Cardiac muscle cell (in vitro differentiated cells and primary cell): ENCODE measurements around the gene CKAP5. TPM values are rescaled to one million over a fixed set of nuclear protein-coding genes. Genes with fewer than 3 reads are reported as not detected.
A peak's percentile ranks its signal among the peaks of the same experiment; 100 is the strongest.

Experiments
- DNase-seq, 2 donors: peaks; one replicate each; pipeline versions ENCODE4 v3.0.0 to v3.0.0-alpha.2; 2010 to 2017; ENCODE audit warnings: low read depth in 1 of 2, low spot score in 1 of 2
- H3K27ac ChIP-seq: fragments of 200-600 bp; sonication (generic); 2 replicates; pipeline ENCODE4 v1.5.1; 2016
- H3K27me3 ChIP-seq: fragments of 200-600 bp; sonication (generic); 2 replicates; pipeline ENCODE4 v1.6.0; 2016; ENCODE audit warnings: control low read depth
- H3K36me3 ChIP-seq: fragments of 200-600 bp; sonication (generic); 2 replicates; pipeline ENCODE4 v1.5.1; 2016; ENCODE audit warnings: control low read depth
- H3K4me1 ChIP-seq: fragments of 200-600 bp; sonication (generic); 2 replicates; pipeline ENCODE4 v1.8.1; 2017; ENCODE audit warnings: low read depth, mild to moderate bottlenecking, mixed run types
- H3K4me3 ChIP-seq: fragments of 200-600 bp; sonication (generic); 2 replicates; pipeline ENCODE4 v1.5.1; 2016; ENCODE audit warnings: mild to moderate bottlenecking
- H3K9me3 ChIP-seq: fragments of 200-600 bp; sonication (generic); 2 replicates; pipeline ENCODE4 v1.5.1; 2017; ENCODE audit warnings: low read depth, mild to moderate bottlenecking, control low read depth
- polyA plus RNA-seq: library from polyadenylated mRNA; unstranded; fragments of >200 nt; fragmentation: Nextera tagmentation; extraction: Ambion mirVana; gene quantifications from 2 replicates; pipeline ENCODE4 v1.2.1, GENCODE V29; 2016
- total RNA-seq: library from RNA; depleted of rRNA; stranded (reverse); fragments of >200 nt; gene quantifications from 2 replicates; pipeline ENCODE4 v1.2.3, GENCODE V29; 2016
- TF ChIP-seq, protein P1 (sequence below): IDR thresholded peaks from 2 replicates; pipeline ENCODE4 v1.5.1; 2012; ENCODE audit warnings: low read depth, mild to moderate bottlenecking, low read length

Gene CKAP5
- total and polyA plus RNA-seq, 2 experiments from 2014 or later: 38.1 to 122 TPM

DNA sequence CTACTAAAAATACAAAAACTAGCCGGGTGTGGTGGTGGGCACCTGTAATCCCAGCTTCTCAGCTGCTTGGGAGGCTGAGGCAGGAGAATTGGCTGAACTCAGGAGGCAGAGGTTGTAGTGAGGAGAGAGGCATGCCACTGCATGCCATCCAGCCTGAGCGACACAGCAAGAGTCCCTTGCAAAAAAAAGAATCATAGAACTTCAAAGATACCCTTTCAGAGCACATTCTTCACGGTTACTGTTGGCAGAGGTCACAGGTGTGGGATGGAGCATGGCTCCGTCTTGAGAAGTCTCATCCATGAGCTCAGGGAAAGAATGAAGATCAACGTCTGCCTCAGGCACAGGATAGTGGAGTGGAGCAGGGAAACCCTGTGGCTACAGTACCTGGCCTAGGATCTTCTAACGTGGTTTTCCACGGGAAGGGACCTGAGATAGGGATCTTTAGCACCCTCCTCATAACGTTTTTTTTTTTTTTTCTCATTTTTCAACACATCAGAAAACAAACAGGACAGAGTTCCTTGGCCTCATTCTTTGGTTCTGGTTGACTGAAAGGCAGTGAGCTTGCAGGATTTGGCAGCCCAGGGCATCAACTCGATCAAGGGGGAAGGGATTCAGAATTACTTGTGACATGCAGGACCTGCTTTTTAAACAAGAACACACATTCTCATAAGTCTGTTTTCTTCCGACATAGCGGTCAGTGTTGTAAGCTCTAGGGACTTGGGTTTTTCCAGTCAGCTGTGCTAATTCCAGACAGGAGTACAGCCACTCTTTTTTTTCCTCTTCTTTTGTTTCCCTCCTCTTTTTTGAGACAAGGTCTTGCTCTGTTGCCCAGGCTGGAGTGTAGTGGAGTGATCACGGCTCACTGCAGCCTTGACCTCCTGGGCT, 104.2 kb downstream of the CKAP5 start:
- TF ChIP-seq, protein P1, sequence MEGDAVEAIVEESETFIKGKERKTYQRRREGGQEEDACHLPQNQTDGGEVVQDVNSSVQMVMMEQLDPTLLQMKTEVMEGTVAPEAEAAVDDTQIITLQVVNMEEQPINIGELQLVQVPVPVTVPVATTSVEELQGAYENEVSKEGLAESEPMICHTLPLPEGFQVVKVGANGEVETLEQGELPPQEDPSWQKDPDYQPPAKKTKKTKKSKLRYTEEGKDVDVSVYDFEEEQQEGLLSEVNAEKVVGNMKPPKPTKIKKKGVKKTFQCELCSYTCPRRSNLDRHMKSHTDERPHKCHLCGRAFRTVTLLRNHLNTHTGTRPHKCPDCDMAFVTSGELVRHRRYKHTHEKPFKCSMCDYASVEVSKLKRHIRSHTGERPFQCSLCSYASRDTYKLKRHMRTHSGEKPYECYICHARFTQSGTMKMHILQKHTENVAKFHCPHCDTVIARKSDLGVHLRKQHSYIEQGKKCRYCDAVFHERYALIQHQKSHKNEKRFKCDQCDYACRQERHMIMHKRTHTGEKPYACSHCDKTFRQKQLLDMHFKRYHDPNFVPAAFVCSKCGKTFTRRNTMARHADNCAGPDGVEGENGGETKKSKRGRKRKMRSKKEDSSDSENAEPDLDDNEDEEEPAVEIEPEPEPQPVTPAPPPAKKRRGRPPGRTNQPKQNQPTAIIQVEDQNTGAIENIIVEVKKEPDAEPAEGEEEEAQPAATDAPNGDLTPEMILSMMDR: no peak
- peak overlapping the region; percentile 43 for H3K27ac ChIP-seq
- H3K4me1 ChIP-seq: no peaks in the 10 kb centered on the region
- no peaks in the 10 kb centered on the region for H3K27me3 ChIP-seq
- H3K9me3 ChIP-seq: no peaks in the 10 kb centered on the region
- peaks cover 47% of the 10 kb centered on the region for H3K36me3 ChIP-seq
- H3K4me3 ChIP-seq: no peak overlapping the region
- DNase-seq: no peak

DNA sequence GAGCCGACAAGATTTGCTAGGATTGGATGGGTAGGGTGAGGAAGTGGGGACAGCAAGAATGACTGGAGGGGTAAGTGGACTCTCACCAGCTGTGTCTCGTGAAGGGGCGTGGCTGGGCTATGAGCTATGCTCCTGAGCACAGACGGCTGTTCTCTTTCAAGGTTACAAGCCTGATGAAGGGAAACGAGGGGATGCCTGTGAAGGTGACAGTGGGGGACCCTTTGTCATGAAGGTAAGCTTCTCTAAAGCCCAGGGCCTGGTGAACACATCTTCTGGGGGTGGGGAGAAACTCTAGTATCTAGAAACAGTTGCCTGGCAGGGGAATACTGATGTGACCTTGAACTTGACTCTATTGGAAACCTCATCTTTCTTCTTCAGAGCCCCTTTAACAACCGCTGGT, 107.2 kb downstream of the CKAP5 start:
- Histone ChIP-seq H3K4me3 (no peak overlapping the region), H3K9me3 (no peaks in the 10 kb centered on the region), H3K36me3 (peaks cover 22% of the 10 kb centered on the region), H3K27me3 (no peaks in the 10 kb centered on the region), H3K4me1 (no peaks in the 10 kb centered on the region), H3K27ac (no peak overlapping the region)
- TF ChIP-seq, protein P1: no peak
- DNase-seq: no peak

DNA sequence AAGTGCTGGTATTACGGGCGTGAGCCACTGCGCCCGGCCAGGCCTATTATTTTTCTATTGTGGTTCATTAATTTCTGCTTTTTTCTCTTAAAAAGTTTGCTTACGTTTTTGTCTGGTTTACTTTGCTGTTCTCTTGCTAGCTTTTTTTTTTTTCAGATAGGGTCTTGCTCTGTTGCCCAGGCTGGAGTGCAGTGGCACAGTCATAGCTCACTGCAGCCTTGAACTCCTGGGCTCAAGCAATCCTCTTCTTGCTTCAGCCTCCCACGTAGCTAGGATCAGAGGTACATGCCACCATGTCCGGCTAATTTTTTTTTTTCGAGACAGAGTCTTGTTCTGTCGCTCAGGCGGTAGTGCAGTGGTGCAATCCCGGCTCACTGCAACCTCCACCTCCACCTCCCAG, 108.4 kb downstream of the CKAP5 start:
- H3K27ac ChIP-seq: no peak overlapping the region
- peaks cover 11% of the 10 kb centered on the region for H3K36me3 ChIP-seq
- H3K9me3 ChIP-seq: no peaks in the 10 kb centered on the region
- TF ChIP-seq, protein P1: no peak
- H3K4me1 ChIP-seq: no peaks in the 10 kb centered on the region
- H3K27me3 ChIP-seq: no peaks in the 10 kb centered on the region
- H3K4me3 ChIP-seq: no peak overlapping the region
- DNase-seq: no peak

DNA sequence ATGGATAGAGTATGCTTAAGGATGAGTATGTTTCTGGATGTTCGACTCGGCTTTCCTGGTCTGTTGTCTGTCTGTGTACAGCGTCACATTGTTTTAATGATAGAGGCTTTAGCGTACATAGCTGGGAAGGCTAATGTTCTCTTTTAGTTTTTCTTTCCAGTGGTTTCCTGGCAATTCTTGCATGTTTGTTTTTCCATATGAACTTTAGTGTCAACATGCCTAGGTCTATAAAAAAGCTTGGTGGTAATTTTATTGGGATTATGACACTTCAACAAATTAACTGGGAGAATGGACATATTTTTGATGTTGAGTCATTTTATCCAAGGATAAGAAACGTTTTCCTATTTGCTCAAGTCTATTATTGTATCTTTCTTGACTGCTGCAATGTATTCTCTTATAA, 109.5 kb downstream of the CKAP5 start:
- no peak for DNase-seq
- peaks cover 2% of the 10 kb centered on the region for H3K36me3 ChIP-seq
- TF ChIP-seq, protein P1: no peak
- no peak overlapping the region for H3K4me3 ChIP-seq
- H3K9me3 ChIP-seq: no peaks in the 10 kb centered on the region
- no peak overlapping the region for H3K27ac ChIP-seq
- no peaks in the 10 kb centered on the region for H3K27me3 ChIP-seq
- H3K4me1 ChIP-seq: no peaks in the 10 kb centered on the region

DNA sequence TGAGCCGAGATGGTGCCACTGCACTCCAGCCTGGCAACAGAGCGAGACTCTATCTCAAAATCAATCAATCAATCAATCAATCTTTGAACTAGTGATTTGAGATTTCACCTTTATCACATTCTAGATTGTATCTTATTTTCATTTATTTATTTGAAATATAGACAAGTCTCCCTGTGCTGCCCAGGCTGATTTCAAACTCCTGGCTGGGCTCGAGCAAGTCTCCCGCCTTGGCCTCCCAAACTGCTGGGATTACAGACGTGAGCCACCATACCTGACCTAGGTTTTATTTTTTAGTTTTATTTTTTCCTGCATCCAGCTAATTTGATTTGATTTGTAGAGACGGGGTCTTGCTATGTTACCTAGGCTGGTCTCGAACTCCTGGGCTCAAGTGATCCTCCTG, 109.9 kb downstream of the CKAP5 start:
- DNase-seq: no peak
- H3K27ac ChIP-seq: no peak overlapping the region
- H3K36me3 ChIP-seq: no peaks in the 10 kb centered on the region
- TF ChIP-seq, protein P1: no peak
- H3K4me3 ChIP-seq: no peak overlapping the region
- no peaks in the 10 kb centered on the region for H3K27me3 ChIP-seq
- no peaks in the 10 kb centered on the region for H3K4me1 ChIP-seq
- no peaks in the 10 kb centered on the region for H3K9me3 ChIP-seq
